Stimulated activated naive CD4-positive, alpha-beta T cell (primary cell): ENCODE data around the gene BTRC.
"Not testable (repeated sequence)": the region's sequence is repeated elsewhere in the genome, so short reads cannot be mapped to it uniquely, and the experiment has no call there.

Source experiments
- DNase-seq, 6 experiments: peaks; one replicate each; lab custom pipeline; 2025; lab: John Stamatoyannopoulos, UW

BTRC gene

DNA sequence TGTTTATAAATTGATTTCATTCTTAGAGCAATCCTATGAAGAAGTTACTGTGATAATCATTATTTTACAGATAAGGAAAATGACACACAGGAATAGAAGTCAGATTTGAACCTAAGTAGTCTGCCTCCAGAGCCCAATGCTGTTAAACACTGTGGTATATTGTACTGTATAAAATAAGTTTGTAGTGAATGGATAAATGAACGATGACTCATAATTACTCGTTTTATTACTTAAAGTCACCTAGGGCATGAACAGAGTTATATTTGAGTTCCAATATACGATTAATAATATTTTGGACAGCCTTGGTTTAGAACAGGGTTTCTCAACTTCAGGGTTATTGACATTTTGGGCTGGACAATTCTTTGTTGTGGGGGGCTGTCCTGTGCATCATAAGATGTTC lies 7.8 kb upstream of the BTRC start:
- DNase-seq: no peak

GRCh38 chr10:101351017-101351416 lies 2.9 kb upstream of the BTRC start:
- DNase-seq: no peak

DNA sequence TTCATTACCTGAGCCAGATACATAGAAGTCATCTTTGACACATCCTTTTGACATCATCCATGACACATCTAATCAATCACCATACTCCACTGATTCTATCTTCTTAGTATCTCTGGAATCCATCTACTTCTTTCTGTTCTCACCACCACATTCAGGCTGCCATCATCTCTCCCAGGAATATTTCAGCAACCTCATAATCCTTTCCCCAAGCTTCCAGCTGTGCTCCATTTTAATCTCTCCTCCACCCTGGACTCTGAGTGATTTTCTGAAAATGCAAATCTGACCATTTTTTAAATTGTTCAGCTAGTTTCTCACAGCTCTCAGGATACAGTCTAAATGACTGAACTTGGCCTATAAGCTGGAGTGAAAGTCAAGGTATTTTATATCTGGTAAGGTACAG lies 2.5 kb upstream of the BTRC start:
- no peak for DNase-seq

- DNase-seq: not testable (repeated sequence)
These were observed 1.1 kb upstream of the BTRC start for GRCh38 chr10:101352857-101353256.

DNA sequence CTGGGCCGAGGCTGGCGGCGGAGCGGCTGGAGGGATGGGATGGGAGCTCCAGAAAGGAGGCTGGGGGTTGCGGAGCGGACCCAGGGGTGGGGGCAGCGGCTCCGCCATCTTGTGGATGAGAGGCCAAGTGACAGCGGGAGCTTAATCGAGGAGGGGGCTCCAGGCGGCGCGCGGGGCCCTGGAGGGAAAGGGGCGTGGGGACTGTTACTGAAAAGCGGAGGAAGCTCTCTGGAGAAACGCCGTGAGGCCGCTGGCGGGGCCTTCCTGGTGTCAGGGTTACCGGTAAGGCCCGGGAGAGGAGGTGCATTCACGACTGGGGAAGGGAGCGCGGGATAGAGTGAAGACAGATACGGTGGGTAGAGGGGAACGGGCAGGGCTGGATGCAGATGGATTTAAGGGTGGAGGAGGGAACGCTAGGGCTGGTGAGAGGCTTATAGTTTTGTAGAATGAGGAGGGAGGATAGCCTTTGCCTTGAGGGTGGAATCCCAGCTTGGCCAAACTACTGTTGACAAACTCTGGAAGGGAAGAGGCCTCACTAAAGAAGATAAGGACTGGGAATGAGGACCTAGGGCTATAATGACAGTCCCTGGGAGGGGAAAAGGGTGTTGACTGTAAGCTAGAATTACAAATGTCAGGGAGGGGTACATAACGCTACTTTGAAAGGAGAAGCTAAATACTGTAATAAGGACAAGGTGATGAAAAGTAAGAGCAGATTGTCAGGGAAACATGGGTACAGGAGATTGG lies 535 bp downstream of the BTRC start:
- DNase-seq: peak in 4 of 6 experiments; percentile 37 to 69 (median 54)

- DNase-seq: no peak
These were observed 1.2 kb downstream of the BTRC start for GRCh38 chr10:101355072-101355706.

- no peak for DNase-seq
These were observed 2.2 kb downstream of the BTRC start for GRCh38 chr10:101356132-101356531.

- no peak for DNase-seq
These were observed 4.0 kb downstream of the BTRC start for GRCh38 chr10:101357958-101358357.

DNA sequence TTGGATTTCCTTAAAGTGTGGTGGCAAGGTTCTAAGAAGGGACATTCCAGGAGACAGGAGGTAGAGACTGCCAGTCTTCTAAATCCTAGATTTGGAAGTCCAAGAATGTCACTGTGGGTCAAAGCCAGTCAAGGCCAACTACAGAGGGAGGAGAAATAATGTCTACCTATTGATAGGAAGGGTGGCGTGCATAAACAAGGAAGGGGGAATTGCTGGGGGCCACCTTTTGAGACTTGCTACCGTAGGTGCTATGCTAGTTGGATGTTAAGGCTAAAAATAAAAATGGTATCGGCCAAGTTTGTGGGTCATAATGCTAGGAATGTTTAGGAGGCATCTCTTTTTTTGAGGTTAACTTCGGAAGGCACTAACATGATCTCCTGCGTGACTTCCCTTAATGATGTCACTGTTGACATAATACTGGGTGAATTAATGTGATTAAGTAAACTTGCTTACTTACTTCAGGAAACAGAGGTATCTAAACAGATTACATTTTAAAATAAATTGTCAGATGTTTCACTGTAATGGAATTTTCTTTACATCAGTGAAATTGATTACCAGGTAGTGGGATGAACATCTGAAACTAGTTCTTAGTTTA lies 4.8 kb downstream of the BTRC start:
- DNase-seq: no peak

DNA sequence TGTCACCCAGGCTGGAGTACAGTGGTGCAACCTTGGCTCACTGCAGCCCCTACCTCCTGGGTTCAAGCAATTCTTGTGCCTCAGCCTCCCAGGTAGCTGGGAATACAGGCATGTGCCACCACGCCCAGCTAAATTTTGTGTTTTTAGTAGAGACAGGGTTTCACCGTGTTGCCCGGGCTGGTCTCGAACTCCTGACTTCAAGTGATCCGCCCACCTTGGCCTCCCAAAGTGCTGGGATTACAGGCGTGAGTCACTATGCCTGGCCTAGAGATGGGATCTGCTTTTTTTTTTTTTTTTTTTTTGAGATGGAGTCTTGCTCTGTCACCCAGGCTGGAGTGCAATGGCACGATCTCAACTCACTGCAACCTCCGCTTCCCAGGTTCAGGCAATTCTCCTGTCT lies 6.1 kb downstream of the BTRC start:
- not testable (repeated sequence) for DNase-seq

DNA sequence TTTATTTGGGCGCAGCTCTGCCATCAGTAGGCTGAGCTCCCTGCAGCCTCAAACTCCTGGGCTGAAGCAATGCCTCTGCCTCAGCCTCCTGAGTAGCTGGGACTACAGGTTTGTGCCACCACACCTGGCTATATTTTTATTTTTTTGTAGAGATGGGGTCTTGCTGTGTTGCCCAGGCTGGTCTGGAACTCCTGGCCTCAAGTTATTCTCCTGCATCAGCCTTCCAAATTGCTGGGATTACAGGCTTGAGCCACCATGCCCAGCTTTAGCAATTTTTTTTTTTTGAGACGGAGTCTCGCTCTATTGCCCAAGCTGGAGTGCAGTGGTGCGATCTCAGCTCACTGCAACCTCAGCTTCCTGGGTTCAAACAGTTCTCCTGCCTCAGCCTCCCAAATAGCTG lies 6.9 kb downstream of the BTRC start:
- not testable (repeated sequence) for DNase-seq

- DNase-seq: no peak
These were observed 10.0 kb downstream of the BTRC start for GRCh38 chr10:101363850-101364400.

GRCh38 chr10:101364721-101365120 lies 10.8 kb downstream of the BTRC start:
- DNase-seq: no peak

GRCh38 chr10:101367569-101368453 lies 13.8 kb downstream of the BTRC start:
- no peak for DNase-seq

- no peak for DNase-seq
These were observed 19.1 kb downstream of the BTRC start for GRCh38 chr10:101373063-101373462.

DNA sequence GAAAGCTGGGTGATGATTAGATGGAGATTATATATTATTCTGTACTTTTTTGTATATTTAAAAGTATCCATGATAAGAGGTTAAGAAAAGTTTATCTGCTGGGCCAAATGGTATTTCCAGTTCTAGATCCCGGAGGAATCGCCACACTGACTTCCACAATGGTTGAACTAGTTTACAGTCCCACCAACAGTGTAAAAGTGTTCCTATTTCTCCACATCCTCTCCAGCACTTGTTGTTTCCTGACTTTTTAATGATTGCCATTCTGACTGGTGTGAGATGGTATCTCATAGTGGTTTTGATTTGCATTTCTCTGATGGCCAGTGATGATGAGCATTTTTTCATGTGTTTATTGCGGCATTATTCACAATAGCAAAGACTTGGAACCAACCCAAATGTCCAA lies 20.0 kb downstream of the BTRC start:
- not testable (repeated sequence) for DNase-seq

DNA sequence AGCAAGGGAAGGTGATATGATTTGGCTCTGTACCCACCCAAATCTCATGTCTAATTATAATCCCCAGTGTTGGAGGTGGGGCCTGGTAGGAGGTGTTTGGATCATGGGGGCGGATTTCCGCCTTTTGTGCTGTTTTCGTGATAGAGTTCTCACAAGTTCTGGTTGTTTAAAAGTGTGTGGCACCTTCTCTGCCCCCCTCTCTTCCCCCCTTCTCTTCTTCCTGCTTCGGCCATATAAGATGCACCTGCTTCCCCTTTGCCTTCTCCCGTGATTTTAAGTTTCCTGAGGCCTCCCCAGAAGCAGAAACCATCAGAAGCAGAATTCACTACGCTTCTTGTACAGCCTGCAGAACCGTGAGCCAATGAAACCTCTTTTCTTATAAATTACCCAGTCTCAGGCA lies 21.1 kb downstream of the BTRC start:
- DNase-seq: no peak

DNA sequence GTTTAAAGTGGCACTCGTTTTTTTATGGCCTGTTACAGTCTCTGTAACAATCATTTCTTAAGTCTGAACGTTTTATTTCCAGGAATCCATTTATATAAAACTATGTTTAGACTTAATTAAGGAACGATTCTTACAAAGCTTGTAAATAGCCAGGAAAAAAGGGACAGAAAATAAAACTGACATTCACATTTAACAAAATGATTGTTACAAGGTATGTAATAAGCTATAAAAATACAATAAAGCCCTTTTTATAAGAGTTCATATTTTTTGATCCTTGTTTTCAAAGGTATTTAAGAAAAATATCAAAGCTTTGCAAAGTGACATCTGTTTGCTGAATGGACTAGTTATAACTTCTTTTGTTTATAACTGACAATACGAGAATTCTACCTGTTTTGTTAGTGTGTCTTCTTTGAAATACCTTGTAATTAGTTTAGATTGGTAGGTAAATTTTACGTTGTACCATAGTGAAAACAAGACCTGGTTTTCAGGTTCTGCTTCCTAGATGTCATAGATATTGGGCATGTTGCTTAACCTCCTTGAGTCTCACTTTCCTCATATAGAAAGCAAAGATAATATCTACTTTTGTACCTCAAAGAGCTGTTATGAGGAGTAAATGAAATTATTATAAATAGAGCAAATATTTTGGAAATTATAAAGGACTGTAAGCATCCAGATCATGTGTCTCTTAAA lies 25.8 kb downstream of the BTRC start:
- no peak for DNase-seq

GRCh38 chr10:101380353-101381017 lies 26.5 kb downstream of the BTRC start:
- no peak for DNase-seq

DNA sequence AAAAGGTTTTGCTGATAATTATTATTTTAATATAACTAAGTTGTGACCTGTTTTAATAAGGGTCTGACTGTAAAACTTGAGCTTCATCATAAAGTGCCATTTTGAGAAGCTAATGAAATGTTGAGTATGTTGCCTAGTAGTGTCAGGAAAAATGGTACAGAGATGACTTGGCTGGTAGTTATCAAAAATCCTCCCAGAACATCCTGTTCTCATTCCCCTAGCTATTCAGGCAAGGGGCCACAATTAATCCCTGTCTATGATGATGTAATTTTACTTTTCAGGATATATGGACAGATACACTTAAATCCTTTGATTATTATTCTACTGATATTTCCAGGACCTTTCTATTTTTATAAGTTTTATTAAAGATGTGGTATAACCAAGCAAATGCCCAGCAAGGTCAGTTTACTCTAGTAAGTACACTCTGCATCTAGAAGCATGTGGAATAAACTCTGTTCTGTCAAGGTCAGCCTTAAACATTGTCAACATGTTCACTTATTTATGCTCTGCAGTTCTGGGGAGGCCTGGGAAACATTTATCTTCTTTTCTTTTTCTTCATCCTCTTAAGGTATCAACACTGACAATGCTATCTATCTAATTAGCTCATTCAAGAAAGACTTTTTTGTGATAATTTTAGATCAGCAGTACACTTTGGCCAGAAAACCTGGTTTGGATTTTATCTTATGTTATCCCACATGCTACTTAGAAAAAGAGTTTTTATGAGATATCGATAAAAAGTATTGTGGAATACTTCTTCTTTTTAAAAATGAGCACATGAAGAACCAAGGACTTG lies 32.1 kb downstream of the BTRC start:
- DNase-seq: no peak
